ENCODE data around the gene MYRIP.

Gene MYRIP

GRCh38 chr3:40306336-40306735 lies 496.9 kb downstream of the MYRIP start:
- no peaks in the 10 kb centered on the region for H3K27me3 ChIP-seq (ENCODE audit: insufficient read depth, low read length)
- no peaks in the 10 kb centered on the region for H3F3A ChIP-seq (ENCODE audit: insufficient read depth, low read length)
- peaks cover 11% of the 10 kb centered on the region; the same call in 1 of the 2 replicates for H3K79me2 ChIP-seq (ENCODE audit: insufficient read depth, low read length)
- H3K4me2 ChIP-seq (ENCODE audit: low read length), result no peak overlapping the region
- no peaks in the 10 kb centered on the region for H4K20me1 ChIP-seq (ENCODE audit: insufficient read depth, low read length)
- no peak for TF ChIP-seq EZH2 (IDR thresholded peaks at IDR 0.05; ENCODE audit: borderline replicate concordance, low read length)
- no peak for TF ChIP-seq CTCF (IDR thresholded peaks at IDR 0.05; ENCODE audit: low read length)
- H3K9ac ChIP-seq (ENCODE audit: low read length), result no peak overlapping the region
- H3K36me3 ChIP-seq (ENCODE audit: insufficient read depth, low read length), result peaks cover 6% of the 10 kb centered on the region; the same call in 1 of the 2 replicates
- H3K4me3 ChIP-seq (ENCODE audit: low read depth, low read length, poor library complexity, severe bottlenecking), result no peak overlapping the region
- no peak overlapping the region for H3K27ac ChIP-seq (ENCODE audit: low read depth, low read length, poor library complexity, severe bottlenecking)
- H3K4me1 ChIP-seq (ENCODE audit: insufficient read depth, low read length, severe bottlenecking), result peaks cover 18% of the 10 kb centered on the region
- H2AFZ ChIP-seq (ENCODE audit: low read length), result no peak overlapping the region
- no peaks in the 10 kb centered on the region for H3K9me2 ChIP-seq (ENCODE audit: low read depth, low read length)
- H3K9me3 ChIP-seq (ENCODE audit: low read length), result no peaks in the 10 kb centered on the region

- Histone ChIP-seq H3K79me2 (ENCODE audit: insufficient read depth, low read length) (peaks cover 11% of the 10 kb centered on the region; the same call in 1 of the 2 replicates), H2AFZ (ENCODE audit: low read length) (no peak overlapping the region), H4K20me1 (ENCODE audit: insufficient read depth, low read length) (no peaks in the 10 kb centered on the region), H3K4me2 (ENCODE audit: low read length) (no peak overlapping the region), H3K36me3 (ENCODE audit: insufficient read depth, low read length) (peaks cover 15% of the 10 kb centered on the region), H3K27ac (ENCODE audit: low read depth, low read length, poor library complexity, severe bottlenecking) (no peak overlapping the region), H3K9me2 (ENCODE audit: low read depth, low read length) (no peaks in the 10 kb centered on the region), H3K4me3 (ENCODE audit: low read depth, low read length, poor library complexity, severe bottlenecking) (no peak overlapping the region), H3K27me3 (ENCODE audit: insufficient read depth, low read length) (no peaks in the 10 kb centered on the region), H3F3A (ENCODE audit: insufficient read depth, low read length) (no peaks in the 10 kb centered on the region), H3K9ac (ENCODE audit: low read length) (no peak overlapping the region), H3K9me3 (ENCODE audit: low read length) (no peaks in the 10 kb centered on the region), H3K4me1 (ENCODE audit: insufficient read depth, low read length, severe bottlenecking) (peaks cover 27% of the 10 kb centered on the region)
- TF ChIP-seq CTCF (IDR thresholded peaks at IDR 0.05; ENCODE audit: low read length) (no peak), EZH2 (IDR thresholded peaks at IDR 0.05; ENCODE audit: borderline replicate concordance, low read length) (no peak)
Observed at GRCh38 chr3:40307176-40307575, 497.8 kb downstream of the MYRIP start.

GRCh38 chr3:40308725-40309417 lies 499.5 kb downstream of the MYRIP start:
- peak overlapping the region; percentile 80 for H3K9ac ChIP-seq (ENCODE audit: low read length)
- H3K4me2 ChIP-seq (ENCODE audit: low read length), result peak overlapping the region; percentile 84
- no peaks in the 10 kb centered on the region for H4K20me1 ChIP-seq (ENCODE audit: insufficient read depth, low read length)
- no peak overlapping the region for H3K27ac ChIP-seq (ENCODE audit: low read depth, low read length, poor library complexity, severe bottlenecking)
- H3K4me3 ChIP-seq (ENCODE audit: low read depth, low read length, poor library complexity, severe bottlenecking), result peak overlapping the region; percentile 96
- H3K79me2 ChIP-seq (ENCODE audit: insufficient read depth, low read length), result peaks cover 11% of the 10 kb centered on the region; the same call in 1 of the 2 replicates
- H3F3A ChIP-seq (ENCODE audit: insufficient read depth, low read length), result no peaks in the 10 kb centered on the region
- peak overlapping the region; percentile 86 for H2AFZ ChIP-seq (ENCODE audit: low read length)
- no peaks in the 10 kb centered on the region for H3K27me3 ChIP-seq (ENCODE audit: insufficient read depth, low read length)
- H3K9me2 ChIP-seq (ENCODE audit: low read depth, low read length), result no peaks in the 10 kb centered on the region
- H3K9me3 ChIP-seq (ENCODE audit: low read length), result no peaks in the 10 kb centered on the region
- peaks cover 32% of the 10 kb centered on the region for H3K36me3 ChIP-seq (ENCODE audit: insufficient read depth, low read length)
- TF ChIP-seq CTCF (IDR thresholded peaks at IDR 0.05; ENCODE audit: low read length) (no peak), EZH2 (IDR thresholded peaks at IDR 0.05; ENCODE audit: borderline replicate concordance, low read length) (no peak)
- peaks cover 27% of the 10 kb centered on the region for H3K4me1 ChIP-seq (ENCODE audit: insufficient read depth, low read length, severe bottlenecking)

Measured in OCI-LY1 (cell line).